ENCODE data around the gene NOP14. TPM values are rescaled to one million over a fixed set of nuclear protein-coding genes. Genes with fewer than 3 reads are reported as not detected.
"Not testable (repeated sequence)": the region's sequence is repeated elsewhere in the genome, so short reads cannot be mapped to it uniquely, and the experiment has no call there.

The NOP14 gene
- total RNA-seq, 1 experiment from 2014 or later, result 50.1 TPM

- not testable (repeated sequence) for H3K18ac ChIP-seq (ENCODE audit: insufficient read length, low read depth, low read length); H2BK5ac ChIP-seq (ENCODE audit: insufficient read length, low read length); H2BK15ac ChIP-seq (ENCODE audit: low read depth, low read length); H3K27me3 ChIP-seq (ENCODE audit: insufficient read depth, low read length); H2AFZ ChIP-seq (ENCODE audit: low read length); H2BK12ac ChIP-seq (ENCODE audit: insufficient read length, low read depth, low read length); H4K8ac ChIP-seq (replicated peaks; ENCODE audit: insufficient read length, low read depth, low read length); H2BK120ac ChIP-seq (ENCODE audit: low read depth, low read length, poor library complexity, severe bottlenecking); H3K23ac ChIP-seq (ENCODE audit: insufficient read length, low read depth, low read length); H3K79me1 ChIP-seq (ENCODE audit: insufficient read depth, low read depth, low read length, poor library complexity, severe bottlenecking); H3K79me2 ChIP-seq (ENCODE audit: insufficient read depth, low read length); H2AK5ac ChIP-seq (ENCODE audit: insufficient read length, low read length); H3K9ac ChIP-seq (ENCODE audit: extremely low read depth, insufficient read length, low read length); H3K23me2 ChIP-seq (ENCODE audit: insufficient read length, low read depth, low read length, poor library complexity, severe bottlenecking); H3K4me3 Mint-ChIP-seq; H2BK20ac ChIP-seq (ENCODE audit: low read depth, low read length, poor library complexity, severe bottlenecking); H3K4me1 ChIP-seq (ENCODE audit: insufficient read depth, low read length); H4K91ac ChIP-seq (ENCODE audit: insufficient read length, low read depth, low read length); H4K20me1 ChIP-seq (ENCODE audit: control insufficient read depth, insufficient read depth, insufficient read length); H3K56ac ChIP-seq (ENCODE audit: insufficient read length, low read depth, low read length); H4K5ac ChIP-seq (ENCODE audit: insufficient read length, low read depth, low read length); H3K27ac Mint-ChIP-seq; H3K4ac ChIP-seq (ENCODE audit: low read depth, low read length); H3T11ph ChIP-seq (ENCODE audit: low read length); H3K27ac ChIP-seq (ENCODE audit: insufficient read length, low read depth, low read length); H3K27me3 Mint-ChIP-seq (ENCODE audit: low read depth); H3K9me3 ChIP-seq (ENCODE audit: control insufficient read depth, low read depth, low read length); DNase-seq; H3K14ac ChIP-seq (ENCODE audit: insufficient read depth, low read length); H3K4me2 ChIP-seq (ENCODE audit: insufficient read depth, insufficient read length, low read length)
- WGBS (ENCODE audit: extremely low coverage, insufficient read length, low lambda C conversion rate), result no CpG with 5 or more reads among the region's 8 CpGs
- peaks cover 20 to 22% of the 10 kb centered on the region in 2 experiments for H3K4me1 Mint-ChIP-seq
- H3K36me3 Mint-ChIP-seq (ENCODE audit: insufficient read depth in 1 of 3, low read depth in 3 of 3), result peaks cover 81 to 91% (median 88%) of the 10 kb centered on the region in 3 experiments
- peaks cover 37 to 54% of the 10 kb centered on the region in 2 experiments for H3K9me3 Mint-ChIP-seq
These were observed 44.5 kb downstream of the NOP14 start for GRCh38 chr4:2918714-2919113.

DNA sequence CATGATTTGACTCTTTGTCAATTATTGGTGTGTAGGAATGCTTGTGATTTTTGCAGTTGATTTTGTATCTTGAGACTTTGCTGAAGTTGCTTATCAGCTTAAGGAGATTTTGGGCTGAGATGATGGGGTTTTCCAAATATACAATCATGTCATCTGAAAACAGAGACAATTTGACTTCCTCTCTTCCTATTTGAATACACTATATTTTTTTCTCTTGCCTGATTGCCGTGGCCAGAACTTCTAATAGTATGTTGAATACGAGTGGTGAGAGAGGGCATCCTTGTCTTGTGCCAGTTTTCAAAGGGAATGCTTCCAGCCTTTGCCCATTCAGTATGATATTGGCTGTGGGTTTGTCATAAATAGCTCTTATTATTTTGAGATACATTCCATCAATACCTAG, 44.9 kb downstream of the NOP14 start:
- H2AFZ ChIP-seq (ENCODE audit: low read length); H3K4me1 ChIP-seq (ENCODE audit: insufficient read depth, low read length); H3K79me1 ChIP-seq (ENCODE audit: insufficient read depth, low read depth, low read length, poor library complexity, severe bottlenecking); H3K27me3 ChIP-seq (ENCODE audit: insufficient read depth, low read length); H2BK12ac ChIP-seq (ENCODE audit: insufficient read length, low read depth, low read length); H3K27ac ChIP-seq (ENCODE audit: insufficient read length, low read depth, low read length); H3K4me2 ChIP-seq (ENCODE audit: insufficient read depth, insufficient read length, low read length); H3K4me3 Mint-ChIP-seq; H2BK15ac ChIP-seq (ENCODE audit: low read depth, low read length); H3K27me3 Mint-ChIP-seq (ENCODE audit: low read depth); H2BK120ac ChIP-seq (ENCODE audit: low read depth, low read length, poor library complexity, severe bottlenecking); H3K9ac ChIP-seq (ENCODE audit: extremely low read depth, insufficient read length, low read length); H3K4ac ChIP-seq (ENCODE audit: low read depth, low read length); H4K5ac ChIP-seq (ENCODE audit: insufficient read length, low read depth, low read length); H3K56ac ChIP-seq (ENCODE audit: insufficient read length, low read depth, low read length); H3K23me2 ChIP-seq (ENCODE audit: insufficient read length, low read depth, low read length, poor library complexity, severe bottlenecking); H2AK5ac ChIP-seq (ENCODE audit: insufficient read length, low read length); H3K27ac Mint-ChIP-seq; H3K79me2 ChIP-seq (ENCODE audit: insufficient read depth, low read length); H2BK5ac ChIP-seq (ENCODE audit: insufficient read length, low read length); H3K18ac ChIP-seq (ENCODE audit: insufficient read length, low read depth, low read length); H4K8ac ChIP-seq (replicated peaks; ENCODE audit: insufficient read length, low read depth, low read length); H2BK20ac ChIP-seq (ENCODE audit: low read depth, low read length, poor library complexity, severe bottlenecking); H4K20me1 ChIP-seq (ENCODE audit: control insufficient read depth, insufficient read depth, insufficient read length); H4K91ac ChIP-seq (ENCODE audit: insufficient read length, low read depth, low read length); H3K23ac ChIP-seq (ENCODE audit: insufficient read length, low read depth, low read length); H3K14ac ChIP-seq (ENCODE audit: insufficient read depth, low read length); H3T11ph ChIP-seq (ENCODE audit: low read length); DNase-seq; H3K9me3 ChIP-seq (ENCODE audit: control insufficient read depth, low read depth, low read length): not testable (repeated sequence)
- peaks cover 16 to 18% of the 10 kb centered on the region in 2 experiments for H3K4me1 Mint-ChIP-seq
- WGBS (ENCODE audit: extremely low coverage, insufficient read length, low lambda C conversion rate), result no CpG with 5 or more reads among the region's 2 CpGs
- peaks cover 37 to 50% of the 10 kb centered on the region in 2 experiments for H3K9me3 Mint-ChIP-seq
- peaks cover 77 to 91% (median 86%) of the 10 kb centered on the region in 3 experiments for H3K36me3 Mint-ChIP-seq (ENCODE audit: insufficient read depth in 1 of 3, low read depth in 3 of 3)

Data from H9 (cell line).